Activated CD4-positive, CD25-positive, alpha-beta regulatory T cell treated with anti-CD3 and anti-CD28 coated beads, Interleukin-2, amount 50 U/mL, for 24 hours (primary cell): ENCODE data around the gene ABCA6.
"Not testable (repeated sequence)": the region's sequence is repeated elsewhere in the genome, so short reads cannot be mapped to it uniquely, and the experiment has no call there.

Experiments
- ATAC-seq, 2 donors: fragments of 150-1000 bp; cut with Tn5 transposase; one replicate each; pipeline ENCODE4 v1.10.0; 2021; ENCODE audit warnings: mild to moderate bottlenecking in 1 of 2, moderate library complexity in 1 of 2

ABCA6 gene

DNA sequence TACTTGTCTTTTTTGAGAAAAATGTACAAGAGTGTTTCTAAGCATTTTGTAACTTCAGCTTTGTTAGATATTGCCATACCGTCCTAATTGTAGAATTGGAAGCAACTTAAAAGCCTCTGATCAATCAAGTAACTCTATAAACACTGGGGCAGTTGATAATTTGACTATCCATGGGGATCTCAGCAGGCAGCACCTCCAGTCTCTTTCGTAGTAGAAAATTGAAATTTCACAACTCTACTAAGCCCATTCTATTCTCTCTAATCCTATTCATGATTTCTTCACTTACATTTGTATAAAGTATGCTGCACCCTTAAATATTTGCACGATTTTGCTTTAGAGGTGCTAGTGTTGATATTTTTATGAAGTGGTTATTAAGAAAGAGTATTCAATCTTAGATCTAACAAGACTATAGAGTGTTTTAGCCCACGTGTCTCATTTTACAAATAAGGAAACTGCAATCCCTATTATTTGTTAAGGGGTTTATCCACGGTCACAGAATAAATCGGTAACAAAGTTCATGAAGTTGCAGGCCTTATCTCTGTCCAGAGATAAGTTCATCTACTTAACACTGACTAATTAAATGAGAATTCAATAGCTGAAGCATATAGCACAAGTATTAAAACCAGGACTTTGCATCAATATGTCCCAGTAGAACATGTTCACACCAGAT lies 10.9 kb downstream of the ABCA6 start:
- ATAC-seq: no peak

GRCh38 chr17:69123626-69124025 lies 18.1 kb downstream of the ABCA6 start:
- ATAC-seq: no peak

- ATAC-seq: no peak
These were observed 19.6 kb downstream of the ABCA6 start for GRCh38 chr17:69122065-69122464.

DNA sequence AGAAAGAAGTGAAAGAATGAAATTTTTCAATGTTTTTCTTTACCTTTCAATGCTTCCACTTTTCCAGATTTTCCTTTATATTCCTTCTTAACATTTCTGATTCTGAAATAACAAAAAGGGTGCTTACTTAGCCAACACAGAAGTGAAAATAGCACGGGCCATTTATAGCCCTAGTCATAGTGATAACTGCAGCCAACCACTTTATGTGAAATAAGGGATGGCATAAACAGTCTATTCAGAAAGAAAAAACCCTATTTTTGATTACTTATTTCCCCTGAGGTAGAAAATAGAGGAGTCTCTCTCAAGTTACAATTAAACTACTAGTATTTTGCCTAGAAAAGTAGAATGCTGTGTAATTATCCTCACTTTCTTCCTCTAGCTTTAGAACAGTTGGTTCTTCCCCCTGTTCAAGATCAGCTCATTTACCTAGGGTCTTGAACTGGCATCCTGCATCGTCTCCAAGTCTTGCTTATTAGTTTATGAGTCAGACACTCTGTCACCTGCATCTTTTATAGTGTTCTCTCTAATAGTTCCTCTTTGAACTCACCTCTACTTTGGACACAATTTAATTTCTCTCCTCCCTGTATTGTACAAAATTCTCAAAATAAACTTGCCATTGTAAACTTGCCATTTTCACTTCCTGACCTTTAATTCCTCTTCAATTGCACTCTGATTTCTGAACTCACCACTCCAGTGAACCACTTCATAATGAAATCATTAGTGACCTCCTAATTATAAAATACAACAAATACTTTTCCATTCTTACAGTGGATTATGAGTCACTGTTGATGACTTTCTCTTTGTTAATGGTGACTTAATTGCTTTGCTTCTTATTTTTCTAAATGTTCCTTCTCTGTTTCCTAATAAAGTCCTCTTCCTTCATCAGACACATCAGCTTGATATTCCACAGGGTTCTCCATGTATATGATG lies 23.6 kb downstream of the ABCA6 start:
- ATAC-seq: no peak

- no peak for ATAC-seq
These were observed 29.9 kb downstream of the ABCA6 start for GRCh38 chr17:69111794-69112193.

GRCh38 chr17:69105907-69106730 lies 35.6 kb downstream of the ABCA6 start:
- no peak for ATAC-seq

GRCh38 chr17:69103557-69104233 lies 38.0 kb downstream of the ABCA6 start:
- no peak for ATAC-seq

DNA sequence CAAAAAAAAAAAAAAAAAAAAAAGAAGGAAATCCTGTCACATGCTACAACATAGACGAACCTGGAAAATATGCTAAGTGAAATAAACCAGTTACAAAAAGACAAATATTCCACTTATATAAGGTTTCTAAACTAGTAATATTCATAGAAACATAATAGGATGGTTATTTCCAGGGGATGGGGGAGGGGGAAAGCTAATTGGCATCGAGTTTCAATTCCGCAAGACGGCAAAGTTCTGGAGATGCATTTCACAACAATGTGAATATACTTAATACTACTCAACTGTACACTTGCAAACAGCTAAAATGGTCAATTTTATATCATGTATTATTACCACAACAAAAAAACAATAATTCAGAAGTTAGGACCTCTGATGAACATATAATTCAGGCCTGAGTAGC lies 43.1 kb downstream of the ABCA6 start:
- no peak for ATAC-seq

DNA sequence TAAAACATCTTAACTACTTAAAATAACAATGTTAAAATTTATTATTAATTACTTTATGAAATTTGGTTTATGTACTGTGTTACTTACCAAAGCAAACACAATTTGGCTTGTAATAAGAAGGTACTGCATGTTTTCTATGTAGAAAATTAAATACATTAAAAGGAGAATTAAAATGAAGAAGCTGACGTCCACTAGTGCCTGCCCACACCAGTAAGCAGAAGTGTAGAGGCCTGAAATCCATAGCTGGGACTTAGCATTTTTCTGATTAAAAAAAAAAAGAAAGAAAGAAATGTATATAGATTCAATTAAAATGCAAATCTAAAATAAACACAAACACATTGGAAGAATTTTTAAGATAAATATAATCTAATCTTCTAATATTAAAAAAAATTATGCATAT lies 45.2 kb downstream of the ABCA6 start:
- ATAC-seq: no peak

GRCh38 chr17:69093995-69094394 lies 47.7 kb downstream of the ABCA6 start:
- ATAC-seq: no peak

- no peak for ATAC-seq
These were observed 48.4 kb downstream of the ABCA6 start for GRCh38 chr17:69093279-69093789.

DNA sequence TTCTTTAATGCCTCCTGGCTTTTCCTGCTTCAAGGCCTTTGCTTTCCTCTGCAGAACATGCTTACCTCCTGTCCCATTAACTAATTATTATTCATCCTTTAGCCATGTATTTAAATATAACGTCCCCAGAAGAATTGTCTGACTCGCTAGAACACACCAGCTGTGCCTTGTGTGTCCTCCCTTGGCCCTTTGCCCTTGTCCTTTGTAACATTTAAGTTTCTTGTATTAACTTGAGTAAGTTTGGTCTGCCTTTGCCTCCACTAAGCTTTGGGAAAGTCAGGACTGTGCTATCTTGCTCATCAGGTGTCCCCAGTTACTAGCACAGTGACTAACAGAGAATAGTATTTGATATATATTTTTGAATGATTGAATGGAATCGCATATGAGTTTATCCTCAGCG lies 51.3 kb downstream of the ABCA6 start:
- no peak for ATAC-seq

- ATAC-seq: no peak
These were observed 53.0 kb downstream of the ABCA6 start for GRCh38 chr17:69088643-69089200.

- no peak for ATAC-seq
These were observed 55.1 kb downstream of the ABCA6 start for GRCh38 chr17:69086641-69087040.

DNA sequence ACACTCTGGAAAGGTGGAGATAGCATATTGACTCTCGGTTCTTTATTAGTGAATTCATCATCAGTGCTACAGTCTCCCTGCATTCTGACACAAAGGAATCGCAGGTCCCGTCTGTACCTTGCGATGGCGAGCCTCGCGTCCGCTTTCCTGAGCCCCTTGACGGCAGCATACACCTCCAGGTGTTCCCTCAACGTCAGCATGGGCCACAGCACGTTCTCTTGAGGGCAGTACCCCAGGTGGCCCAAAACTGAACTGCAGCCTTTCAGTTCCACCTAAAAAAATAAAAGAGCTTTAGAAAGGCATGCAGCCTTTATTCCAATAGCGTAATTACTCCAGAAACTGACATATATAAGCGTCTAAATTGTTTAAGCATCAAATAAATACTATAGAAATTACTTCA lies 56.8 kb downstream of the ABCA6 start:
- no peak for ATAC-seq

DNA sequence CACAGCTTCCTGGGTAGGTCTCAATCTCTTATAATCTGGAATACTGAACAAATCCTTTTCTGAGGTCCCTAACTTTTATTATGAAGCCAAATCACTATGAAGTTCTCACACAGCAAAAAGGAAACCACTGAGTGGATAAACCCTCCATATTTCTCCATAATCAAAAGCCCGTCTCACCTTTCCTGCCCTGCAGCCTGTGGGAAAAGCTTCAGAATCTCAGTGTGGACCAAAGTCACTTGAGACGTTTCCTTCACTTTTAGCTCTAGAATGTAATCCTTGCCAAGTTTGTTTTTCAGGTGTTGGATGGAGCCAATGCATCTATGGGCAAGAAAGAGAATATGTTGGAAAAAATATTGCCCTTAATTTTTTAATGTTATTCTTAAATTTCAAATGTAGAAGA lies 59.0 kb downstream of the ABCA6 start:
- ATAC-seq: no peak

DNA sequence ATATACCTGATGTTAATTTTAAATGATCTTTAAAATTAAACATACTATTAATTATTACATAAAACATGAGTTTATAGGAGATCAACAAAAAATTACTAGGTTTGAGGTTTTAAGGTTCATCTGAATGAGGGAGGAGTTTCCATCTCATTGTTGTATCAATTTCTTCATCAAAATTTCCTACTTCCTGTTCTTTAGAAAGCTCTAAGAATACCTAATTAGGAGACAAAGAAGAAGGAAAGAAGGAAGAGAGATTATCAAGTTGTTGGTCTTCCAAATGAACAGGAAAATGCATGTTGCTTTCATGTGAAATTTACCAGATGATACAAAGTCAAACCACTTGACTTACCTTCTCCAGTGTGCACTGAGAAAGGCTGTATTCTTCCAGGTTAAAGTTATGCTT lies 62.8 kb downstream of the ABCA6 start:
- no peak for ATAC-seq

- no peak for ATAC-seq
These were observed 65.9 kb downstream of the ABCA6 start for GRCh38 chr17:69075823-69076222.

- not testable (repeated sequence) for ATAC-seq
These were observed 68.3 kb downstream of the ABCA6 start for GRCh38 chr17:69073392-69073791.

- ATAC-seq: not testable (repeated sequence)
These were observed 68.9 kb downstream of the ABCA6 start for GRCh38 chr17:69072803-69073256.

DNA sequence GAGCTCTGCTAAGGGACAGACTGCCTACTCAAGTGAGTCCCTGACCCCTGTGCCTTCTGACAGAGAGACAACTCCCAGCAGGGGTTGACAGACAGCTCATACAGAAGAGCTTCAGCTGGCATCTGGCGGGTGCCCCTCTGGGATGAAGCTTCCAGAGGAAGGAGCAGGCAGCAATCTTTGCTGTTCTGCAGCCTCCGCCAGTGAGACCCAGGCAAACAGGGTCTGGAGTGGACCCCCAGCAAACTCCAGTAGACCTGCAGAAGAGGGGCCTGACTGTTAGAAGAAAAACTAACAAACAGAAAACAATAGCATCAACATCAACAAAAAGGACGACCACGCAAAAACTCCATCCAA lies 70.5 kb downstream of the ABCA6 start:
- not testable (repeated sequence) for ATAC-seq
